Liver (tissue), 9 donors: ENCODE data around the gene EFEMP2. TPM values are rescaled to one million over a fixed set of nuclear protein-coding genes. Genes with fewer than 3 reads are reported as not detected.

Experiments used
- DNase-seq: peaks from one replicate; pipeline ENCODE4 v3.0.0-alpha.2; 2017; ENCODE audit warnings: low spot score
- H3K27ac ChIP-seq, 2 donors: one replicate each; pipeline ENCODE4 v1.7.0; 2013; ENCODE audit warnings: inconsistent platforms in 2 of 2, low read length in 2 of 2, control low read depth in 1 of 2, low read depth in 1 of 2, mild to moderate bottlenecking in 1 of 2
- H3K27me3 ChIP-seq, 4 donors: one replicate each; pipeline versions ENCODE4 v1.6.1 to v1.7.0; 2013; ENCODE audit warnings: low read length in 3 of 4, inconsistent platforms in 1 of 4, mild to moderate bottlenecking in 1 of 4, moderate library complexity in 1 of 4; ENCODE audit not compliant: control insufficient read depth in 4 of 4, insufficient read depth in 4 of 4
- H3K36me3 ChIP-seq, 4 donors: one replicate each; pipeline versions ENCODE4 v1.6.1 to v1.7.0; 2013; ENCODE audit warnings: low read length in 3 of 4, mild to moderate bottlenecking in 3 of 4, low read depth in 1 of 4, moderate library complexity in 1 of 4; ENCODE audit not compliant: control insufficient read depth in 4 of 4, insufficient read depth in 3 of 4
- H3K4me1 ChIP-seq, 4 donors: one replicate each; pipeline versions ENCODE4 v1.6.1 to v1.7.0; 2013; ENCODE audit warnings: low read length in 3 of 4, mild to moderate bottlenecking in 3 of 4, moderate library complexity in 1 of 4; ENCODE audit not compliant: control insufficient read depth in 4 of 4, insufficient read depth in 4 of 4
- H3K4me3 ChIP-seq, 3 donors: one replicate each; pipeline versions ENCODE4 v1.6.1 to v1.7.0; 2013; ENCODE audit warnings: low read length in 3 of 3, control low read depth in 1 of 3, low read depth in 1 of 3, mild to moderate bottlenecking in 1 of 3
- H3K9ac ChIP-seq, 2 donors: one replicate each; pipeline ENCODE4 v1.7.0; 2013; ENCODE audit warnings: low read length in 2 of 2, mild to moderate bottlenecking in 2 of 2, moderate library complexity in 2 of 2, control low read depth in 1 of 2, low read depth in 1 of 2
- H3K9me3 ChIP-seq, 4 donors: one replicate each; pipeline versions ENCODE4 v1.6.1 to v1.7.0; 2013; ENCODE audit warnings: low read length in 3 of 4; ENCODE audit not compliant: control insufficient read depth in 4 of 4
- ATF3 ChIP-seq: IDR thresholded peaks from 2 replicates; pipeline ENCODE4 v1.6.1; 2016; ENCODE audit warnings: antibody characterized with exemption
- CTCF ChIP-seq: fragments of 150-350 bp; IDR thresholded peaks from 2 replicates; pipeline ENCODE4 v1.5.1; 2017; ENCODE audit warnings: improper control_type of control experiment, low read depth, low read length; ENCODE audit not compliant: missing input control
- EGR1 ChIP-seq, 2 donors: IDR thresholded peaks; 2 replicates each; pipeline ENCODE4 v1.6.1; 2016 to 2018; ENCODE audit warnings: antibody characterized with exemption in 2 of 2, low read depth in 2 of 2
- FOXA1 ChIP-seq: IDR thresholded peaks from 2 replicates; pipeline ENCODE4 v1.6.1; 2016; ENCODE audit warnings: antibody characterized with exemption
- FOXA2 ChIP-seq: IDR thresholded peaks from 2 replicates; pipeline ENCODE4 v1.6.1; 2016; ENCODE audit warnings: antibody characterized with exemption
- GABPA ChIP-seq, 2 donors: IDR thresholded peaks in 1 of 2; conservative IDR thresholded peaks in 1 of 2; 2 replicates each; pipeline ENCODE4 v1.6.1; 2016; ENCODE audit warnings: antibody characterized with exemption in 2 of 2, mild to moderate bottlenecking in 1 of 2, moderate library complexity in 1 of 2
- HNF4G ChIP-seq: IDR thresholded peaks from 2 replicates; pipeline ENCODE4 v1.6.1; 2016; ENCODE audit warnings: antibody characterized with exemption
- JUND ChIP-seq, 2 donors: IDR thresholded peaks; 2 replicates each; pipeline ENCODE4 v1.6.1; 2016; ENCODE audit warnings: antibody characterized with exemption in 2 of 2
- MAX ChIP-seq: IDR thresholded peaks from 2 replicates; pipeline ENCODE4 v1.6.1; 2016; ENCODE audit warnings: antibody characterized with exemption
- NR2F2 ChIP-seq: IDR thresholded peaks from 2 replicates; pipeline ENCODE4 v1.6.1; 2016; ENCODE audit warnings: antibody characterized with exemption
- RAD21 ChIP-seq, 2 donors: IDR thresholded peaks; 2 replicates each; pipeline ENCODE4 v1.6.1; 2016; ENCODE audit warnings: antibody characterized with exemption in 2 of 2, mild to moderate bottlenecking in 2 of 2
- REST ChIP-seq: IDR thresholded peaks from 2 replicates; pipeline ENCODE4 v1.6.1; 2016; ENCODE audit warnings: antibody characterized with exemption, mild to moderate bottlenecking
- RXRA ChIP-seq, 2 donors: IDR thresholded peaks; 2 replicates each; pipeline ENCODE4 v1.6.1; 2017 to 2018; ENCODE audit warnings: antibody characterized with exemption in 2 of 2, mild to moderate bottlenecking in 1 of 2
- SP1 ChIP-seq: IDR thresholded peaks from 2 replicates; pipeline ENCODE4 v1.6.1; 2018; ENCODE audit warnings: antibody characterized with exemption, mild to moderate bottlenecking
- TAF1 ChIP-seq: conservative IDR thresholded peaks from 2 replicates; pipeline ENCODE4 v1.6.1; 2016; ENCODE audit warnings: antibody characterized with exemption, mild to moderate bottlenecking
- YY1 ChIP-seq: IDR thresholded peaks from 2 replicates; pipeline ENCODE4 v1.6.1; 2016; ENCODE audit warnings: antibody characterized with exemption, mild to moderate bottlenecking
- ZBTB33 ChIP-seq: IDR thresholded peaks from 2 replicates; pipeline ENCODE4 v1.6.1; 2016; ENCODE audit warnings: antibody characterized with exemption
- WGBS: extraction: QIAGEN DNeasy Blood & Tissue Kit; methylation state at CpG from one replicate; pipeline ENCODE4 v1.1.7; 2013; 5-methylcytosine and 5-hydroxymethylcytosine counted together
- polyA plus RNA-seq, 2 donors: library from polyadenylated mRNA; stranded (reverse) in 1 of 2; unstranded in 1 of 2; fragments of 200-250 nt in 1 of 2; fragments of >200 nt in 1 of 2; fragmentation: Nextera tagmentation in 1 of 2; extraction: Ambion mirVana in 1 of 2; gene quantifications; one replicate each; pipeline versions ENCODE4 v1.2.1 to v1.2.3, GENCODE V29; 2013 to 2015
- total RNA-seq, 2 donors: library from RNA; depleted of rRNA; stranded (reverse); fragments of >200 nt; gene quantifications; one replicate each; pipeline ENCODE4 v1.2.3, GENCODE V29; 2014
- donor health status: healthy.
- donor health status: healthy.
- donor health status: healthy.
- donor health status: healthy.
- donor health status: healthy.

EFEMP2 gene
- total and polyA plus RNA-seq, 4 donors, result 5.0 to 10.7 (median 5.3) TPM

- TF ChIP-seq RAD21 (IDR thresholded peaks at IDR 0.05), result no peak
- TF ChIP-seq CTCF, result no peak
- TF ChIP-seq JUND (IDR thresholded peaks at IDR 0.05), result no peak
- no peak for TF ChIP-seq SP1
- no peak for TF ChIP-seq ZBTB33
- TF ChIP-seq FOXA1, result no peak
- no peak for TF ChIP-seq HNF4G
- no peak for TF ChIP-seq RXRA (IDR thresholded peaks at IDR 0.05)
- TF ChIP-seq REST, result no peak
- no peak for TF ChIP-seq NR2F2
- TF ChIP-seq EGR1 (IDR thresholded peaks at IDR 0.05; ENCODE audit: low read depth in 2 of 2), result no peak
- no peak for TF ChIP-seq MAX
- TF ChIP-seq YY1, result no peak
- TF ChIP-seq FOXA2, result no peak
- no peak for TF ChIP-seq ATF3
- TF ChIP-seq TAF1, result no peak
- no peak for TF ChIP-seq GABPA (IDR thresholded peaks at IDR 0.05 in 1 of 2, conservative IDR thresholded peaks at IDR 0.05 in 1 of 2)
- H3K27me3 ChIP-seq, result no peaks in the 10 kb centered on the region
- H3K9me3 ChIP-seq, result no peaks in the 10 kb centered on the region
- H3K4me3 ChIP-seq, result peak overlapping the region; percentile 59 to 89 (median 84)
- WGBS, result 17% methylated on average over 14 of the region's 14 CpGs
- peaks cover 10 to 37% (median 27%) of the 10 kb centered on the region in 4 donors for H3K4me1 ChIP-seq
- DNase-seq, result no peak
- H3K27ac ChIP-seq, result peak overlapping the region; percentile 81 to 96
- peak overlapping the region; percentile 70 to 84 for H3K9ac ChIP-seq
- H3K36me3 ChIP-seq, result peaks cover 10 to 32% (median 23%) of the 10 kb centered on the region in 4 donors
Measured at GRCh38 chr11:65861165-65861505, 11.5 kb downstream of the EFEMP2 start.
